WTC11 (cell line): Measurements from ENCODE around the gene P3R3URF. TPM values are rescaled to one million over a fixed set of nuclear protein-coding genes. Genes with fewer than 3 reads are reported as not detected.

ENCODE experiments used
- ATAC-seq: fragments of 200-7000 bp; cut with Tn5 transposase; 2 replicates; pipeline ENCODE4 v1.10.0; 2021; ENCODE audit warnings: mild to moderate bottlenecking, moderate library complexity
- CTCF ChIA-PET: fragments of 300-600 bp; sonication (Branson Sonifier 250); formaldehyde crosslinking; loops from one replicate; lab custom pipeline; 2021; ENCODE audit warnings: antibody characterized with exemption; lab: Charles Lee
- POLR2A ChIA-PET: fragments of 350-600 bp; sonication (Branson Sonifier 250); formaldehyde crosslinking; loops from one replicate; lab custom pipeline; 2021; ENCODE audit warnings: antibody characterized with exemption; lab: Charles Lee
- DNase-seq: peaks from one replicate; pipeline ENCODE4 v3.0.0; 2021; ENCODE audit warnings: low spot score
- H3K27ac Mint-ChIP-seq: 2 replicates; pipeline ENCODE4 v1.8.0; 2021; ENCODE audit warnings: mixed read lengths
- H3K27me3 Mint-ChIP-seq: 2 replicates; pipeline ENCODE4 v1.8.0; 2021; ENCODE audit warnings: low read depth, mild to moderate bottlenecking, moderate library complexity, mixed read lengths
- H3K36me3 Mint-ChIP-seq: 2 replicates; pipeline ENCODE4 v1.8.0; 2021; ENCODE audit warnings: mixed read lengths
- H3K4me1 Mint-ChIP-seq: 2 replicates; pipeline ENCODE4 v1.8.0; 2022; ENCODE audit warnings: mixed read lengths
- H3K4me3 Mint-ChIP-seq: 2 replicates; pipeline ENCODE4 v1.8.0; 2021; ENCODE audit warnings: mild to moderate bottlenecking, moderate library complexity, mixed read lengths
- H3K9me3 Mint-ChIP-seq: 2 replicates; pipeline ENCODE4 v1.8.0; 2021; ENCODE audit warnings: mixed read lengths
- ATF3 ChIP-seq: sonication (generic); formaldehyde crosslinking; conservative IDR thresholded peaks from 2 replicates; pipeline ENCODE4 v1.8.1; 2022; ENCODE audit warnings: mild to moderate bottlenecking, missing genetic modification reagents
- CBFB ChIP-seq: sonication (generic); formaldehyde crosslinking; IDR thresholded peaks from 2 replicates; pipeline ENCODE4 v1.8.1; 2022; ENCODE audit warnings: mild to moderate bottlenecking, low read depth, missing genetic modification reagents
- CDX4 ChIP-seq: fragments of 250-450 bp; sonication (Bioruptor Pico); IDR thresholded peaks from 2 replicates; pipeline ENCODE4 v1.9.0; 2021; ENCODE audit warnings: moderate library complexity, mild to moderate bottlenecking, inconsistent platforms, borderline replicate concordance
- GRHL2 ChIP-seq: fragments of 250-450 bp; sonication (Bioruptor Pico); IDR thresholded peaks from 2 replicates; pipeline ENCODE4 v1.8.0; 2022; ENCODE audit warnings: mild to moderate bottlenecking, moderate library complexity; ENCODE audit not compliant: insufficient replicate concordance, severe bottlenecking
- JAZF1 ChIP-seq: fragments of 250-450 bp; sonication (Bioruptor Pico); IDR thresholded peaks from 2 replicates; pipeline ENCODE4 v1.9.0; 2021; ENCODE audit warnings: moderate library complexity, mild to moderate bottlenecking, inconsistent platforms
- JUN ChIP-seq: sonication (generic); formaldehyde crosslinking; IDR thresholded peaks from 2 replicates; pipeline ENCODE4 v1.8.0; 2023; ENCODE audit warnings: mild to moderate bottlenecking, missing genetic modification reagents
- MXD4 ChIP-seq: fragments of 250-450 bp; sonication (Bioruptor Pico); IDR thresholded peaks from 2 replicates; pipeline ENCODE4 v1.8.0; 2021; ENCODE audit warnings: mild to moderate bottlenecking, moderate library complexity, borderline replicate concordance
- NFYB ChIP-seq: sonication (generic); formaldehyde crosslinking; conservative IDR thresholded peaks from 2 replicates; pipeline ENCODE4 v1.8.0; 2022; ENCODE audit warnings: low read depth, missing genetic modification reagents
- NR2C2 ChIP-seq: sonication (generic); formaldehyde crosslinking; IDR thresholded peaks from 2 replicates; pipeline ENCODE4 v1.8.0; 2022; ENCODE audit warnings: mild to moderate bottlenecking, missing genetic modification reagents
- OVOL2 ChIP-seq: fragments of 250-450 bp; sonication (Bioruptor Pico); IDR thresholded peaks from 2 replicates; pipeline ENCODE4 v1.9.0; 2021; ENCODE audit warnings: mild to moderate bottlenecking, borderline replicate concordance
- PREB ChIP-seq: sonication (generic); formaldehyde crosslinking; IDR thresholded peaks from 2 replicates; pipeline ENCODE4 v1.8.1; 2022; ENCODE audit warnings: mild to moderate bottlenecking, missing genetic modification reagents, moderate library complexity, borderline replicate concordance
- RELA ChIP-seq: sonication (generic); formaldehyde crosslinking; IDR thresholded peaks from 2 replicates; pipeline ENCODE4 v1.8.1; 2022; ENCODE audit warnings: missing genetic modification reagents, mild to moderate bottlenecking, borderline replicate concordance
- SMAD3 ChIP-seq: sonication (generic); formaldehyde crosslinking; IDR thresholded peaks from 2 replicates; pipeline ENCODE4 v1.8.0; 2022; ENCODE audit warnings: missing genetic modification reagents, mild to moderate bottlenecking, borderline replicate concordance
- SMAD4 ChIP-seq: sonication (generic); formaldehyde crosslinking; IDR thresholded peaks from 2 replicates; pipeline ENCODE4 v1.8.0; 2022; ENCODE audit warnings: mild to moderate bottlenecking, missing genetic modification reagents
- TP53 ChIP-seq: sonication (generic); formaldehyde crosslinking; IDR thresholded peaks from 2 replicates; pipeline ENCODE4 v1.8.1; 2023; ENCODE audit warnings: mild to moderate bottlenecking, missing genetic modification reagents
- ZNF317 ChIP-seq: sonication (generic); formaldehyde crosslinking; IDR thresholded peaks from 2 replicates; pipeline ENCODE4 v1.8.1; 2023; ENCODE audit warnings: low read depth, mild to moderate bottlenecking, moderate library complexity, missing genetic modification reagents, borderline replicate concordance
- ZNF532 ChIP-seq: fragments of 250-450 bp; sonication (Bioruptor Pico); IDR thresholded peaks from 2 replicates; pipeline ENCODE4 v1.9.0; 2021; ENCODE audit warnings: mild to moderate bottlenecking, borderline replicate concordance
- total RNA-seq: library from RNA; stranded (reverse); gene quantifications from 3 replicates; pipeline ENCODE4 v1.2.3, GENCODE V29; 2021

Gene P3R3URF
- total RNA-seq, 1 experiment from 2014 or later: not detected

DNA sequence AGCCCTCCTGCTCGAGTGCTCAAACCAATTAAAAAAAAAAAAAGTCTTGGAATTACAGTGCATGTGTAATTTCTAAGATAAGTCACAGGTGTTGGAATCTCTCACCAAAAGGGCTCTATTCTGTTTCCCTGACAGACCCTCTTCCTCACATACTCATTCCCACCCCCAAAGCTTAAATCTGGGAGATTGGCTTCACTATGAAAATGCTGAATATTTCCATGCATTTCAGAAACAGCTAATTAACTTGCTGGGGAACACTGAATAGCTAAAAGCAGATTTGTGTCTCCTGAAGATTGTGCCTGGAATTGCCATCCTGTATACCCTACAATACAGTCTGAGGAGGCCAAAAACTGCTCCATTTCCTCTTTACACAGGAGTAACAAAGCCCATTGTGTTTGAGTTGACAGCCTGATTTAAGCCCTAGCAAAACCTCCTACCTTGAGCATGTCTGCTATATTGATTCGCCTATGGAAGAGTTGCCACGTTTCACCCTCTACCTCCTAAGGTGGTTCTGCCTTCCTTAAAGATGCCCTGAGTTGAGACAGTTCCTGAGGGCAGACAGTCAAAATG, 42.4 kb downstream of the P3R3URF start:
- H3K9me3 Mint-ChIP-seq: no peaks in the 10 kb centered on the region
- no peak for DNase-seq
- peaks cover 27% of the 10 kb centered on the region for H3K4me1 Mint-ChIP-seq
- CTCF ChIA-PET: interaction anchor here (0.7 to 2.0 kb wide), 2 partner anchors 39 to 90 kb away, joined by 3 to 8 read pairs; no protein-coding TSS in a partner anchor
- POLR2A ChIA-PET: no interaction called here
- ATAC-seq: no peak
- peak overlapping the region; percentile 100 for H3K27ac Mint-ChIP-seq
- peak overlapping the region; percentile 90 for H3K4me3 Mint-ChIP-seq
- no peaks in the 10 kb centered on the region for H3K36me3 Mint-ChIP-seq
- peaks cover 36% of the 10 kb centered on the region for H3K27me3 Mint-ChIP-seq
- TF ChIP-seq ZNF532 (CRISPR knock-in tag) (no peak), SMAD3 (CRISPR knock-in tag) (no peak), ATF3 (CRISPR knock-in tag) (no peak), JAZF1 (CRISPR knock-in tag) (no peak), ZNF317 (no peak), NR2C2 (CRISPR knock-in tag) (no peak), CDX4 (CRISPR knock-in tag) (no peak), OVOL2 (CRISPR knock-in tag) (no peak), GRHL2 (CRISPR knock-in tag) (no peak), SMAD4 (no peak), CBFB (no peak), TP53 (CRISPR knock-in tag) (no peak)

DNA sequence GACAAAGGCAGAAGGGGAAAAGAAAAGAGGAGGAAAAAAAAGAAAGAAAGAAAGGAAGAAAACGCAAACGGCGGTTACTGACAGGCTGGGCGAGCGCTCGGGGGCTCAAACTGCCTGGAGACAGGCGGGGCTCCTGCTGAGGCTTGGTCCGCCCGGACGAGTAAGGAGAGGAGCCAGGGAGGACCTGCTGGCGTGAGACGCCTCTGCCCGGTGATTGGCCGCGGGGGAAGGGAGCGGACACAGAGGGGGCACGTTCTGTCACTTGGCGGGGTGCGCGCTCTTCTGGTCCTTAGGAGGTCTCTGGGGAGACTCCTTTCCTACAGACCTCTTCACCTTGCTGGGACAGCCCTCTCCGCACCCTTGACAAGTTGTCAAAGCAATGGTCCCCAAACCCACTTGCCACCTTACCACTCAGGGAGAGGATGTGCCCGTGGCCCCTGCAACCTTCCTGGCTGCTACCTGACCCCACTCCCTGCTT, 43.1 kb downstream of the P3R3URF start:
- Mint-ChIP-seq H3K4me3 (peak overlapping the region; percentile 90), H3K36me3 (no peaks in the 10 kb centered on the region), H3K27me3 (peaks cover 36% of the 10 kb centered on the region), H3K27ac (peak overlapping the region; percentile 100), H3K9me3 (no peaks in the 10 kb centered on the region), H3K4me1 (peaks cover 27% of the 10 kb centered on the region)
- ChIA-PET POLR2A (no interaction called here), CTCF (interaction anchor here (2.0 kb wide), 1 partner anchor 90 kb away, joined by 8 read pairs; no protein-coding TSS in a partner anchor)
- DNase-seq: no peak
- TF ChIP-seq MXD4 (CRISPR knock-in tag): no peak
- TF ChIP-seq RELA: no peak; the same call in 1 of the 2 replicates
- TF ChIP-seq NFYB (CRISPR knock-in tag): peak; percentile 25; the same call in 1 of the 2 replicates
- 0 out of 2 replicates have a peak, but pooled peaks have one; percentile 6 for TF ChIP-seq PREB (CRISPR knock-in tag)
- TF ChIP-seq JUN (CRISPR knock-in tag): no peak
- peak; percentile 64 for ATAC-seq
